Progenitor cell of endocrine pancreas (in vitro differentiated cells): ENCODE measurements around the gene DFFA. TPM values are rescaled to one million over a fixed set of nuclear protein-coding genes. Genes with fewer than 3 reads are reported as not detected.
"Not testable (repeated sequence)": the region's sequence is repeated elsewhere in the genome, so short reads cannot be mapped to it uniquely, and the experiment has no call there.

Experiments
- DNase-seq: peaks from one replicate; pipeline ENCODE4 v3.0.0; 2021; ENCODE audit warnings: low spot score; ENCODE audit not compliant: unreplicated experiment
- H3K27ac Mint-ChIP-seq: 2 replicates; pipeline ENCODE4 v1.8.0; 2021; ENCODE audit warnings: mild to moderate bottlenecking, moderate library complexity, mixed read lengths
- H3K27me3 Mint-ChIP-seq: 2 replicates; pipeline ENCODE4 v1.8.0; 2021; ENCODE audit warnings: mixed read lengths
- H3K36me3 Mint-ChIP-seq: 2 replicates; pipeline ENCODE4 v1.8.0; 2022; ENCODE audit warnings: mixed read lengths; ENCODE audit not compliant: insufficient read depth
- H3K4me1 Mint-ChIP-seq: 2 replicates; pipeline ENCODE4 v1.8.0; 2021; ENCODE audit warnings: low read depth, mixed read lengths
- H3K4me3 Mint-ChIP-seq: 2 replicates; pipeline ENCODE4 v1.8.0; 2021; ENCODE audit warnings: low read depth, mild to moderate bottlenecking, moderate library complexity, mixed read lengths
- H3K9me3 Mint-ChIP-seq: 2 replicates; pipeline ENCODE4 v1.8.0; 2021; ENCODE audit warnings: low read depth, mixed read lengths
- total RNA-seq: library from RNA; stranded (reverse); gene quantifications from 2 replicates; pipeline ENCODE4 v1.2.1, GENCODE V29; 2021
- TF ChIP-seq, protein P1 (sequence below): fragments of 200-600 bp; sonication (generic); IDR thresholded peaks from one replicate; pipeline ENCODE4 v1.5.0; 2021; ENCODE audit warnings: antibody characterized with exemption, mild to moderate bottlenecking; ENCODE audit not compliant: unreplicated experiment

DFFA gene
- total RNA-seq, 1 donor from 2014 or later = 47.9 TPM

DNA sequence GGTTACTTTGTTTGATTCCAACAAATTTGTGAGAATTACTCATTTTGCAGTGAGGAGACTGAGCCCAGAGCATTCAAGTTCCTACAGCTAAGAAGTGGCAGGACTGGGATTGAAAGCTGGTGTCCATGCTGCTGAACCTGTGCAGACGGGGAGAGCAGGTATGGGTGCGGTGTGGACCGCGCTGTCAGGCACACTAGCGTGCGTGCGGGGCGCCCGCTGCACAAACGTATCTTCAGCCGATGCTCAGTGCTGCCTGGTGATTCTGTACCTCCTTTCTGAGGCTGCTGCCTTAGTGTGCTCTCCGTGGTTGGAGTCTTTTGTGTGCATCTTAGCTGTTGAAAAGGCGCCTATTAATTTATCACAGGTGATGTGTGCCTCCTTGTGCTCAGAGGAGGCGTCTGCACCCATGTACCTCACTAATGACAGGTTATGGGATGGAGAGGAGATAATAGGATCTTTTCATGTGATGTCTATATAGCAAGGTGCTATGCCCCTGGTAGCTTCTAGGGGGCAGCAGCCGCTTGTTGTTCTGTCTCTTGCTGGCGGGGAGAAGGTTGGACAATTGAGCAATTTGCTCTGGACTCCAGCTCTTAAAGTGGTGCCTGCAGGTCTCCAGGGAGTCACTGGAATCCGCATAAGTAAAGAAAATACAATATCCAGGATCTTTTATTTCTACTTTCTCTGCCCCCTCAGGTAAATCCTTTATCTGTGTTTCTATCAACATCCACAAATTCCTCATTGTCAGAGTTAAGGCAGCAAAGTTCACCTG lies 35.0 kb upstream of the DFFA start:
- no peak overlapping the region for H3K27ac Mint-ChIP-seq
- peaks cover 24% of the 10 kb centered on the region for H3K4me1 Mint-ChIP-seq
- H3K4me3 Mint-ChIP-seq = no peak overlapping the region
- H3K9me3 Mint-ChIP-seq = no peaks in the 10 kb centered on the region
- TF ChIP-seq, protein P1, sequence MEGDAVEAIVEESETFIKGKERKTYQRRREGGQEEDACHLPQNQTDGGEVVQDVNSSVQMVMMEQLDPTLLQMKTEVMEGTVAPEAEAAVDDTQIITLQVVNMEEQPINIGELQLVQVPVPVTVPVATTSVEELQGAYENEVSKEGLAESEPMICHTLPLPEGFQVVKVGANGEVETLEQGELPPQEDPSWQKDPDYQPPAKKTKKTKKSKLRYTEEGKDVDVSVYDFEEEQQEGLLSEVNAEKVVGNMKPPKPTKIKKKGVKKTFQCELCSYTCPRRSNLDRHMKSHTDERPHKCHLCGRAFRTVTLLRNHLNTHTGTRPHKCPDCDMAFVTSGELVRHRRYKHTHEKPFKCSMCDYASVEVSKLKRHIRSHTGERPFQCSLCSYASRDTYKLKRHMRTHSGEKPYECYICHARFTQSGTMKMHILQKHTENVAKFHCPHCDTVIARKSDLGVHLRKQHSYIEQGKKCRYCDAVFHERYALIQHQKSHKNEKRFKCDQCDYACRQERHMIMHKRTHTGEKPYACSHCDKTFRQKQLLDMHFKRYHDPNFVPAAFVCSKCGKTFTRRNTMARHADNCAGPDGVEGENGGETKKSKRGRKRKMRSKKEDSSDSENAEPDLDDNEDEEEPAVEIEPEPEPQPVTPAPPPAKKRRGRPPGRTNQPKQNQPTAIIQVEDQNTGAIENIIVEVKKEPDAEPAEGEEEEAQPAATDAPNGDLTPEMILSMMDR = peak; percentile 90
- no peaks in the 10 kb centered on the region for H3K27me3 Mint-ChIP-seq
- peak; percentile 30 for DNase-seq
- H3K36me3 Mint-ChIP-seq = no peaks in the 10 kb centered on the region

DNA sequence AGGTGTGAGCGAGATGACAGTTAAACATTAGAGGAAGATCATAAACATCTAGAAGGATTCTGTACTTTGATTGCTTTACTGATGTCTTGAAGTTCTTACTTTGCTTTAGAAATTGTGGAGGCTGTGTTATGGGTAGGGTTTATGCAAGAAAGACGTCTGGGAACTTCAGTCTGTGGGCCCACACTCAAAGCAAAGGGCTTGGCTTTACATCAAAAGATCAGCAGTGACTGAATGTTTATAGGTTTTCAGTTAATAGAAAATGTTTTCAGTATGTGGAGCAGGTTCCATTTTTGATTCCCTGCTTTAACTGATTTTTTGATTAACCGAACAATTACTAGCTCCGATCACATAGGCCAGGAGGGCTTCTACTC lies 34.3 kb upstream of the DFFA start:
- no peak for DNase-seq
- H3K27me3 Mint-ChIP-seq = no peaks in the 10 kb centered on the region
- TF ChIP-seq, protein P1 = no peak
- H3K4me3 Mint-ChIP-seq = no peak overlapping the region
- H3K36me3 Mint-ChIP-seq = no peaks in the 10 kb centered on the region
- H3K27ac Mint-ChIP-seq = no peak overlapping the region
- no peaks in the 10 kb centered on the region for H3K9me3 Mint-ChIP-seq
- H3K4me1 Mint-ChIP-seq = peaks cover 24% of the 10 kb centered on the region

DNA sequence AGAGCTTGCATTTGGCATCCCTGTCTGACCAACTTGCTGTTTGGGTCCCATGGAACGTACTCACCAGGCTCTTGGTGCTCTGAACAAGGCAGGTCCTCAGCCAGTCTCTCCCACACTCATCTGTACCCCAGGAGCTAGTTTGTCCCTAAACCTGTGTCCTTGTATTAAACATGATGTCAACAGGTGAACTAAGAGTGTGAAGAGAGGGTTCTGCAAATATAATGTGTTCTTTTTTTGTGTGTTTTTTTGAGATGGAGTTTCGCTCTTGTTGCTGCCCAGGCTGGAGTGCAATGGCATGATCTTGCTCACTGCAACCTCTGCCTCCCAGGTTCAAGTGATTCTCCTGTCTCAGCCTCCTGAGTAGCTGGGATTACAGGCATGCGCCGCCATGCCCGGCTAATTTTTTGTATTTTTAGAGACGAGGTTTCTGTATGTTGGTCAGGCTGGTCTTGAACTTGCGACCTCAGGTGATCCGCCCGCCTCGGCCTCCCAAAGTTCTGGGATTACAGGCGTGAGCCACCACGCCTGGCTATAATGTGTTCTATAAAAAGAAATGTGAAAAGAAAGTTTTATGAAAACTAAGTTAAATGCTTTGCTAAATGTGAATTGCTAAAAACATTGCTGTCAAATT lies 33.8 kb upstream of the DFFA start:
- not testable (repeated sequence) for H3K4me3 Mint-ChIP-seq, H3K36me3 Mint-ChIP-seq, H3K9me3 Mint-ChIP-seq, DNase-seq, H3K27me3 Mint-ChIP-seq, H3K27ac Mint-ChIP-seq
- peaks cover 24% of the 10 kb centered on the region for H3K4me1 Mint-ChIP-seq

GRCh38 chr1:10504249-10504648 lies 31.9 kb upstream of the DFFA start:
- H3K4me3 Mint-ChIP-seq = no peak overlapping the region
- no peak for DNase-seq
- H3K4me1 Mint-ChIP-seq = peaks cover 18% of the 10 kb centered on the region
- peak overlapping the region; percentile 19 for H3K27ac Mint-ChIP-seq
- no peaks in the 10 kb centered on the region for H3K36me3 Mint-ChIP-seq
- H3K9me3 Mint-ChIP-seq = no peaks in the 10 kb centered on the region
- TF ChIP-seq, protein P1 = no peak
- no peaks in the 10 kb centered on the region for H3K27me3 Mint-ChIP-seq

DNA sequence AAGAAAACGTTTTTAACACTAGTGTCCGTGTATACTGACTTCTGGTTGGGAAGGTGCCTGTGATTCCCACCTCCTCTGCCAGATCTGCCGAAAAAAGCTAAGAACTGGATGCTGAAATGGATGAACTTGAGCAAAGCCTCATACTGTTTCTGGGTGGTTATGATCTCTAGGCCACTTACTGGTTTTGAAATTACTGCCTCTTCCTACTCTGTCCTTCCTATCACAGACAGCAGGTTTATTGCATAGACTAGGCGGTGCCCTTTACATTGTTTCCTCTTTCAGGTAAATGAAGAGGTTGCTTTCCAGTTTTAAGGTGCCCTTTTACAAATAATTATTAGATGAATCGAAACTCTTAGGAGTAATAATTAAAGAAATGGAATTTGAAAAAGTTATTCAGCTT lies 29.9 kb upstream of the DFFA start:
- no peak for DNase-seq
- no peaks in the 10 kb centered on the region for H3K9me3 Mint-ChIP-seq
- H3K27me3 Mint-ChIP-seq = no peaks in the 10 kb centered on the region
- H3K27ac Mint-ChIP-seq = no peak overlapping the region
- TF ChIP-seq, protein P1 = no peak
- no peaks in the 10 kb centered on the region for H3K36me3 Mint-ChIP-seq
- H3K4me3 Mint-ChIP-seq = no peak overlapping the region
- H3K4me1 Mint-ChIP-seq = peaks cover 11% of the 10 kb centered on the region

- no peak for DNase-seq
- Mint-ChIP-seq H3K27me3 (no peaks in the 10 kb centered on the region), H3K4me3 (no peak overlapping the region), H3K27ac (no peak overlapping the region), H3K9me3 (no peaks in the 10 kb centered on the region), H3K4me1 (peaks cover 9% of the 10 kb centered on the region), H3K36me3 (no peaks in the 10 kb centered on the region)
- TF ChIP-seq, protein P1 = no peak
Measured at GRCh38 chr1:10498231-10498630, 25.9 kb upstream of the DFFA start.
